Astrocyte of the cerebellum (primary cell): ENCODE measurements around the gene PLXNC1.

Experiments used
- DNase-seq: peaks from one replicate; pipeline ENCODE4 v3.0.0-alpha.2; 2011; ENCODE audit warnings: low read depth
- H3K4me3 ChIP-seq: 2 replicates; pipeline ENCODE4 v1.5.1; 2011; ENCODE audit warnings: mild to moderate bottlenecking, low read depth, low read length, moderate library complexity
- CTCF ChIP-seq: IDR thresholded peaks from 2 replicates; pipeline ENCODE4 v1.5.1; 2012; ENCODE audit warnings: low read length, low read depth, moderate library complexity, mild to moderate bottlenecking; ENCODE audit errors: missing control alignments
- in situ Hi-C: cut with HindIII; loops from 2 replicates; pipeline ENCODE4 v1.10.0; 2017; ENCODE audit warnings: low sequenced_read_pairs

Gene PLXNC1

GRCh38 chr12:94183708-94184379 lies 35.5 kb downstream of the PLXNC1 start:
- in situ Hi-C loops, result no loop called here
- TF ChIP-seq CTCF, result no peak
- no peak overlapping the region for H3K4me3 ChIP-seq
- DNase-seq, result no peak

GRCh38 chr12:94184995-94185719 lies 36.8 kb downstream of the PLXNC1 start:
- DNase-seq, result no peak
- in situ Hi-C loops, result no loop called here
- TF ChIP-seq CTCF, result no peak
- no peak overlapping the region for H3K4me3 ChIP-seq

GRCh38 chr12:94185801-94186200 lies 37.4 kb downstream of the PLXNC1 start:
- in situ Hi-C loops, result no loop called here
- DNase-seq, result no peak
- TF ChIP-seq CTCF, result no peak
- H3K4me3 ChIP-seq, result no peak overlapping the region

- peak overlapping the region; percentile 38 for H3K4me3 ChIP-seq
- DNase-seq, result peak; percentile 8
- no peak for TF ChIP-seq CTCF
Measured at GRCh38 chr12:94186278-94187241, 38.2 kb downstream of the PLXNC1 start.

GRCh38 chr12:94187361-94187760 lies 39.0 kb downstream of the PLXNC1 start:
- no peak for DNase-seq
- in situ Hi-C loops, result no loop called here
- no peak for TF ChIP-seq CTCF
- peak overlapping the region; percentile 38 for H3K4me3 ChIP-seq

More at GRCh38 chr12:94186278-94187241, 38.2 kb downstream of the PLXNC1 start:
- in situ Hi-C loops, result no loop called here

GRCh38 chr12:94190623-94191022 lies 42.2 kb downstream of the PLXNC1 start:
- no peak overlapping the region for H3K4me3 ChIP-seq
- in situ Hi-C loops, result no loop called here
- TF ChIP-seq CTCF, result no peak
- DNase-seq, result no peak
